Fibroblast of the aortic adventitia (primary cell): ENCODE data around the gene MYBPC1. TPM values are rescaled to one million over a fixed set of nuclear protein-coding genes. Genes with fewer than 3 reads are reported as not detected.

Experiments used
- DNase-seq: peaks from one replicate; pipeline ENCODE4 v3.0.0-alpha.2; 2010; ENCODE audit warnings: low read depth
- H3K4me3 ChIP-seq: 2 replicates; pipeline ENCODE4 v1.5.1; 2011; ENCODE audit warnings: low read depth, mild to moderate bottlenecking, control low read depth, low read length, moderate library complexity
- CTCF ChIP-seq: IDR thresholded peaks from 2 replicates; pipeline ENCODE4 v1.5.1; 2011; ENCODE audit warnings: mild to moderate bottlenecking, low read length, control low read depth, inconsistent platforms; ENCODE audit not compliant: insufficient read depth
- total RNA-seq: library from RNA; depleted of rRNA; stranded (reverse); fragments of >200 nt; gene quantifications from 2 replicates; pipeline ENCODE4 v1.2.3, GENCODE V29; 2012; ENCODE audit warnings: low replicate concordance

MYBPC1 gene
- total RNA-seq, 1 donor: not detected

DNA sequence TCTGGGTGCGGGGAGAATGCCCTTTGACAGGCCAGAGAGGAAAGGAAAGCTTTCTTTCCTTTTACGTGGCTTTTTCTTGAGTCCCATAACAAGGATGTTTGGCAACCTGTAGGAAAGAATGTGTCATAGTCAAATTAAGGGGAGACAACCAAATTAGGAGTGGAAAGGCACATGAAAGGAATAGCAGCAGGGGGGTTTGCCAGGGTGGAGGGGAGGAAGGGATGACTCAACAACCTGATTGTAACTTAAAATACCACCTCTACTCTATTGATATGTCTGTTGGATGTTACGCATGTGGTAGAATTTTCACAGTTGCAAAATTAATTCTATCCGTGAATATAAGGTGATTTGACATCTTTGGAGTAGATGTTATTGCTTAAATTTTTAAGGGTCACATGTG is 28.5 kb upstream of the MYBPC1 start:
- no peak overlapping the region for H3K4me3 ChIP-seq
- no peak for TF ChIP-seq CTCF
- DNase-seq: no peak

DNA sequence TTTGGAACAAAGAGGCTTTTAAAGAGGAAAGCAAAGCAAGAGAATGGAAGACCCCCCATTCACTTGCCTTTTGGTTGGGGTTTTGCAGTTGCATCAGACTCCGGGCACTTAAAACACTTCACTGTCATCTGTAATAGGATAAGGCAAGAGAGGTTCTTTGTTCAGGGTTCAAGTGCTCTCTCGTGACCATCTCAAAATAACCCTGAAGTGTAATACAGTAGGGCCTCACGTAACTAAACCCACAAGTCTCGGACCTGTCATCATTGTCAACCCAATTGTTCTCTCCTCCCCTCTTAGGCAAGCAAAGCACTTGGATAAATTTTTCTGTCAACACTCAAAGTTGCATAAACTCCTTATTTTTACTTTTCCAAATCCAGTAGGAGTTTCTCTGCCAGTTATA is 26.9 kb upstream of the MYBPC1 start:
- no peak for TF ChIP-seq CTCF
- H3K4me3 ChIP-seq: no peak overlapping the region
- no peak for DNase-seq

GRCh38 chr12:101570047-101570446 is 24.7 kb upstream of the MYBPC1 start:
- TF ChIP-seq CTCF: peak; percentile 34
- no peak overlapping the region for H3K4me3 ChIP-seq
- peak; percentile 58 for DNase-seq

GRCh38 chr12:101571105-101571504 is 23.7 kb upstream of the MYBPC1 start:
- no peak for TF ChIP-seq CTCF
- H3K4me3 ChIP-seq: no peak overlapping the region
- DNase-seq: no peak

DNA sequence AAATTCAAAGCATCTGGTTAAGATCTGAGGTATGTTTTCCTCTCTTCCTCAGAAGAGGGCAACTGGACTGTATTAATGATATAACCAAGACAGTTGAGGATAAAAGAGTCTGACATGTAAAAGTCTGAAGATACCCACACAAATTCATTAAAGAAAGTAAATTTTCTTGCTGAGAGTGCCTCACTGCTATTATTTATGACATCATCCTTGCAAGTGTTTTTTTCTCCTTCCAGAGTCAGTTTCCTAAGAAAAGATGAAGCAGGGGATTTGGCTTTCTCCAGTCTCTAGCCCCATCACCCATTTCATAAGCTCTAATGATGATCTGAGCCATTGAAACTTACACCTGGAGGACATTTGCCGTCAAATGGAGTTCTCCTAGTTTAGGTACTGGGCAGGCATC is 21.0 kb upstream of the MYBPC1 start:
- H3K4me3 ChIP-seq: no peak overlapping the region
- DNase-seq: no peak
- TF ChIP-seq CTCF: no peak

DNA sequence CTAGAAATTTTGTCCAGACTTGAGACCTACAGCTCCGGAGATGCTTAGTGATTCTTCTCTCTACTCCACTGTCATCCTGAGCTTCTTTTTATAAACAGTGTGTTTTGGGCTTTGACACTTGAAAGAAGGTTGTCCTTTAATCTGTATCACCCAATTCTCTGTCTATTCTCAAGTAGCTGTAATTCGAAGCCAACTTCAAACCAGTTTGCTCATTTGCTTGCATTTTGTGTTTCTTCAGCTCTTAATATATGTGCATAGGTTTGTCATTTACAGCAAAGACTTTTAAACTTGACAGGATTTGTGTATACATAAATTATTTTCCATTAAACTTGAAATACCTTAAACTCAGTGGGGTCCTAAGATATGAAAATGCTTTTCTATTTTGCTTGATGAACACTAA is 16.4 kb upstream of the MYBPC1 start:
- no peak for TF ChIP-seq CTCF
- no peak for DNase-seq
- no peak overlapping the region for H3K4me3 ChIP-seq

DNA sequence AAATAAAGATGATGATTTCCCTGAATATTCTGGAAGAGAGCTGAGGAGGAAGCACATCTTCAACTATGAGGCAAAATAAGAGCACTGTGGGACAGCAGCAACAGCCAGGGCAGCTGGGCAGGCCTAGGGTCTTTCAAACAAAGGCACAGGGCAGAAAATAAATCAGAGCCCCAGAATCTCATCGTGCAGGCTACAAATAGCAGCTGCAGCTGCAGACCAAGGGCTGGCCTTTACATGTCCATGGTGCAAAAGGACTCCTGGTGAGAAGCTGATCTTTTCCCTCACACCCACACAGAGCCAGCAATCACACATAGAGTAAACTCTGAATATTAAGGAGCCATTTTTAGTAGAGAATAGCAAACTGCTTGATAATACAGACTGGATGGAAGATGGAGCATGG is 13.6 kb upstream of the MYBPC1 start:
- no peak for DNase-seq
- no peak for TF ChIP-seq CTCF

More for the DNA sequence above, 13.6 kb upstream of the MYBPC1 start:
- H3K4me3 ChIP-seq: no peak overlapping the region
